Heart right ventricle (tissue), 16 donors: ENCODE data around the gene PPP1R7. TPM values are rescaled to one million over a fixed set of nuclear protein-coding genes. Genes with fewer than 3 reads are reported as not detected.

Experiments
- ATAC-seq, 8 donors: fragments of 200-7000 bp; cut with Tn5 transposase; one replicate each; pipeline ENCODE4 v1.9.1; 2020; ENCODE audit warnings: mild to moderate bottlenecking in 8 of 8, moderate library complexity in 8 of 8, moderate number of reproducible peaks in 1 of 8
- DNase-seq, 2 donors: peaks; one replicate each; pipeline ENCODE4 v3.0.0-alpha.2; 2020
- H3K27ac ChIP-seq, 10 donors: fragments of 200-600 bp; sonication (generic) in 2 of 10; one replicate each; pipeline versions ENCODE4 v1.5.0 to v1.8.0; 2020 to 2022; ENCODE audit warnings: mild to moderate bottlenecking in 3 of 10
- H3K27me3 ChIP-seq, 7 donors: fragments of 200-600 bp; one replicate each; pipeline ENCODE4 v1.8.0; 2021 to 2022; ENCODE audit warnings: mild to moderate bottlenecking in 2 of 7
- H3K36me3 ChIP-seq, 9 donors: fragments of 200-600 bp; sonication (generic) in 1 of 9; one replicate each; pipeline versions ENCODE4 v1.5.0 to v1.8.0; 2020 to 2022; ENCODE audit warnings: mild to moderate bottlenecking in 2 of 9
- H3K4me1 ChIP-seq, 9 donors: fragments of 200-600 bp; sonication (generic) in 1 of 9; one replicate each; pipeline versions ENCODE4 v1.5.0 to v1.8.0; 2020 to 2022; ENCODE audit warnings: mild to moderate bottlenecking in 4 of 9
- H3K4me3 ChIP-seq, 10 donors: fragments of 200-600 bp; sonication (generic) in 2 of 10; one replicate each; pipeline versions ENCODE4 v1.5.0 to v1.8.0; 2020 to 2022; ENCODE audit warnings: mild to moderate bottlenecking in 7 of 10, moderate library complexity in 2 of 10
- H3K9me3 ChIP-seq, 11 donors: fragments of 200-600 bp in 10 of 11; sonication (generic) in 2 of 11; one replicate each; pipeline versions ENCODE4 v1.5.0 to v1.8.0; 2013 to 2022; ENCODE audit warnings: mild to moderate bottlenecking in 2 of 11, control low read depth in 1 of 11, moderate library complexity in 1 of 11
- WGBS, 2 donors: extraction: QIAGEN DNeasy Blood & Tissue Kit; methylation state at CpG; one replicate each; pipeline ENCODE4 v1.1.7; 2013; ENCODE audit warnings: inconsistent platforms in 1 of 2; 5-methylcytosine and 5-hydroxymethylcytosine counted together
- intact Hi-C, 10 donors: fragments of 100-400 bp; cut with DNase I; formaldehyde crosslinking; loops; one replicate each; pipeline versions ENCODE4 v1.11.1 to v1.14.2; 2022
- polyA plus RNA-seq, 2 donors: library from polyadenylated mRNA; stranded (reverse); fragments of 200-250 nt; gene quantifications; one replicate each; pipeline ENCODE4 v1.2.3, GENCODE V29; 2013
- total RNA-seq, 10 donors: library from RNA; stranded (reverse); fragmentation: NEBNext Ultra II Directional in 3 of 10; extraction: Animal tissue kit (Norgen Biotek cat#: 25700) in 3 of 10; gene quantifications; one replicate each; pipeline versions ENCODE4 v1.2.1 to v1.2.4, GENCODE V29; 2021 to 2023
- TF ChIP-seq, protein P1 (sequence below), 9 donors: fragments of 200-600 bp; sonication (generic) in 2 of 9; IDR thresholded peaks; one replicate each; pipeline versions ENCODE4 v1.5.0 to v1.8.0; 2021 to 2022; ENCODE audit warnings: antibody characterized with exemption in 9 of 9, mild to moderate bottlenecking in 5 of 9, moderate library complexity in 1 of 9
- donor health status: Arrhythmogenic right ventricular cardiomyopathy.
- donor health status: ischemic (EF 13 %, LVEDD 7.1; RV severe dilation, severe dysfunction).
- donor health status: healthy with polysubstance abuse.
- donor health status: DM: no; HTN: yes; CAD: no.
- donor health status: DM: no; HTN: no; CAD: no.
- donor health status: ischemic (EF 25% LVEDD 6.9; RV normal size, moderate dysfunction).
- donor health status: ischemic (EF 25% LVEDD 5.7; RV mildly dilated, moderate dysfunction).
- donor health status: healthy.
- donor health status: DM: yes; HTN: yes; CAD: no.
- donor health status: Ischemic cardiomyopathy.
- donor health status: ischemic (EF 35%, LVEDD 5.7; RV mildly dilated, moderate dysfunction).
- donor health status: nonischemic (EF 11% LVEDD 7.7; RV severe dilation, severe dysfunction).
- donor health status: DM: yes; HTN: yes; CAD: no.
- donor health status: PGD.
- donor health status: ischemic (EF 29% LVEDD 5.4; RV normal size, mild dysfunction).
- donor health status: nonischemic (EF 23%, LVEDD 6.1; RV moderate dilation, normal function).

The PPP1R7 gene
- total and polyA plus RNA-seq, 12 donors = 64.1 to 91.3 (median 77.3) TPM

DNA sequence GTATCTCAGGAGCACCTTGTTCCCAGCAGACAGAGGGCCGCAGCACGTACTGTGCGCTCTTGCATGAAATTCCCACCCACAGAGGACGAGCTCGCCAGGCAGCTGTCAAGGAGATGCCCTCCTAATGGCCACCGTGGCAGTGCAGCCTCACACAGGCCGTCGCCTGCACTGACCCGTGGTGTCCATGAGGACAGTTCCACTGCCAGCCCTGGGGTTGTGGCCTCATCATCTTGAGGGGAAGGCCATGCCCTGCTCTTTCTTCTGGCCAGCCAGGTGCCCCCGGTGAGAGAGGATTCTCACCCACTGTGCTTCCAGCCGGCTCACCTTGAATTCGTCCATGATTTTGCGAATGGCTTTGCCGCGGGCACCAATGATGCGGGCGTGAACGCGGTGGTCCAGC, 80.2 kb downstream of the PPP1R7 start:
- DNase-seq (no peak), ATAC-seq (no peak)
- Histone ChIP-seq H3K27me3 (no peaks in the 10 kb centered on the region), H3K27ac (no peak overlapping the region), H3K4me3 (no peak overlapping the region), H3K9me3 (no peaks in the 10 kb centered on the region), H3K4me1 (peaks cover 0 to 39% (median 15%) of the 10 kb centered on the region in 9 donors), H3K36me3 (peaks cover 0 to 100% (median 75%) of the 10 kb centered on the region in 9 donors)
- TF ChIP-seq, protein P1, sequence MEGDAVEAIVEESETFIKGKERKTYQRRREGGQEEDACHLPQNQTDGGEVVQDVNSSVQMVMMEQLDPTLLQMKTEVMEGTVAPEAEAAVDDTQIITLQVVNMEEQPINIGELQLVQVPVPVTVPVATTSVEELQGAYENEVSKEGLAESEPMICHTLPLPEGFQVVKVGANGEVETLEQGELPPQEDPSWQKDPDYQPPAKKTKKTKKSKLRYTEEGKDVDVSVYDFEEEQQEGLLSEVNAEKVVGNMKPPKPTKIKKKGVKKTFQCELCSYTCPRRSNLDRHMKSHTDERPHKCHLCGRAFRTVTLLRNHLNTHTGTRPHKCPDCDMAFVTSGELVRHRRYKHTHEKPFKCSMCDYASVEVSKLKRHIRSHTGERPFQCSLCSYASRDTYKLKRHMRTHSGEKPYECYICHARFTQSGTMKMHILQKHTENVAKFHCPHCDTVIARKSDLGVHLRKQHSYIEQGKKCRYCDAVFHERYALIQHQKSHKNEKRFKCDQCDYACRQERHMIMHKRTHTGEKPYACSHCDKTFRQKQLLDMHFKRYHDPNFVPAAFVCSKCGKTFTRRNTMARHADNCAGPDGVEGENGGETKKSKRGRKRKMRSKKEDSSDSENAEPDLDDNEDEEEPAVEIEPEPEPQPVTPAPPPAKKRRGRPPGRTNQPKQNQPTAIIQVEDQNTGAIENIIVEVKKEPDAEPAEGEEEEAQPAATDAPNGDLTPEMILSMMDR (IDR thresholded peaks at IDR 0.05) = no peak
- intact Hi-C loops = no loop called here
- WGBS, 2 donors = 94 to 96% methylated on average over 19 of the region's 19 CpGs

DNA sequence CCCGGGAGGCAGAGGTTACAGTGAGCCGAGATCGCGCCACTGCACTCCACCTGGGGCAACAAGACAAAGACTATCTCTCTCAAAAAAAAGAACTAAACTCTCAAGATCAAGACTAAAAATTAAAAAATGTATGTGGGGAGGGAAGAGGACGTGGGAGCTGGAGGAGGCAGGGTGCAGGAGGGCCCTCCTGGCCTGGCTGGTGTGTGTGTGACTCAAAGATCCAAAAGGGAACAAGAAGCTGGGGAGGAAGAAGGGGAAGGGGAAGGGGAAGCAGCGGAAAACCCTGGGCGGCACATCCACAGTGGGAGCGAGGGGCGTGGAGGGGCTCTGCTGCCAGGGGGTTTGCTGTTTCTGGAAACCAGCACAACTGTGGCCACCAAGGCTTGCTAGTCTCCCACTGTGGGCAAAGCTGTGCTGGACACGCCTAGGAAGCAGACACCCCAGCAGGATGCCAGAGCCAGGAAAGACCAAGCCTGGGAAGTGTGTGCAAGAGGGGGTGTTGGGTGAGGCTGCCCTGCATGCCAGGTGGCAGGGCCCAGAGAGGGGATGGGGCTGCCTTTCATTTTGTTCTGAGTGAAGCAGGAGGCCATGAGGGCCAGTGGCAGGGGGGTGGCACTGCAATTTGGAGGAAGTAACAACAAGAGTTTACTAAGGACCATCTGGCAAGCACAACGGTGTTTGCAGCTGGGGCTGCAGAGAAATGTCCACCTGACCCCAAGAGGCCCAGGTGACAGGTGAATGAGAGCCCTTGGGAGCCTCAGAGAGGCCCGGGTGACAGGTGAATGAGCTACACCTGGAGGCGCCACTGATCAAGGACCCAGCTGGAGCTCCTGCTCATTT, 82.7 kb downstream of the PPP1R7 start:
- Histone ChIP-seq H3K4me3 (no peak overlapping the region), H3K27ac (no peak overlapping the region), H3K27me3 (no peaks in the 10 kb centered on the region), H3K9me3 (no peaks in the 10 kb centered on the region), H3K36me3 (peaks cover 7 to 100% (median 88%) of the 10 kb centered on the region in 9 donors), H3K4me1 (peaks cover 0 to 27% (median 4%) of the 10 kb centered on the region in 9 donors)
- ATAC-seq (no peak), DNase-seq (peak in 1 of 2 donors; percentile 4)
- intact Hi-C loops = no loop called here
- WGBS, 2 donors = 88 to 90% methylated on average over 13 of the region's 13 CpGs
- TF ChIP-seq, protein P1 (IDR thresholded peaks at IDR 0.05) = no peak

Other genes starting within 250 kb of the PPP1R7 start
- gene CROCC2, start 244.1 kb upstream of the PPP1R7 start, total RNA-seq = not detected
- under 1 TPM in 1 of 2 donors, not detected in 1; 0.06 TPM for gene CROCC2, start 244.1 kb upstream of the PPP1R7 start, polyA plus RNA-seq
- 10 to 100 TPM in 1 of 10 donors, 1 to 10 TPM in 9; 3.9 to 12.7 (median 6.3) TPM for gene SNED1, start 151.8 kb upstream of the PPP1R7 start, total RNA-seq
- gene SNED1, start 151.8 kb upstream of the PPP1R7 start, polyA plus RNA-seq = 1 to 10 TPM; 4.2 to 6.9 TPM
- 10 to 100 TPM; 18.9 to 27.1 (median 23.2) TPM for gene MTERF4, start 48.2 kb upstream of the PPP1R7 start, total RNA-seq
- 10 to 100 TPM; 18.5 to 22.9 TPM for gene MTERF4, start 48.2 kb upstream of the PPP1R7 start, polyA plus RNA-seq
- gene PASK, start 995 bp upstream of the PPP1R7 start, total RNA-seq = 1 to 10 TPM; 1.0 to 4.5 (median 1.5) TPM
- 1 to 10 TPM in 1 of 2 donors, under 1 TPM in 1; 0.93 to 2.5 TPM for gene PASK, start 995 bp upstream of the PPP1R7 start, polyA plus RNA-seq
- gene ANO7, start 38.2 kb downstream of the PPP1R7 start, total RNA-seq = 1 to 10 TPM in 8 of 10 donors, under 1 TPM in 2; 0.92 to 3.0 (median 2.0) TPM
- gene ANO7, start 38.2 kb downstream of the PPP1R7 start, polyA plus RNA-seq = under 1 TPM; 0.61 to 0.73 TPM
- gene HDLBP, start 165.2 kb downstream of the PPP1R7 start, total RNA-seq = 100 to 1,000 TPM; 312 to 419 (median 357) TPM
- gene HDLBP, start 165.2 kb downstream of the PPP1R7 start, polyA plus RNA-seq = 100 to 1,000 TPM; 206 to 273 TPM
- 100 to 1,000 TPM; 177 to 249 (median 194) TPM for gene SEPTIN2, start 165.5 kb downstream of the PPP1R7 start, total RNA-seq
- 100 to 1,000 TPM; 100 to 128 TPM for gene SEPTIN2, start 165.5 kb downstream of the PPP1R7 start, polyA plus RNA-seq
- 10 to 100 TPM; 14.4 to 23.6 (median 19.4) TPM for gene FARP2, start 205.8 kb downstream of the PPP1R7 start, total RNA-seq
- gene FARP2, start 205.8 kb downstream of the PPP1R7 start, polyA plus RNA-seq = 10 to 100 TPM in 1 of 2 donors, 1 to 10 TPM in 1; 7.1 to 10.5 TPM